Choroid plexus epithelial cell (primary cell): Measurements from ENCODE around the gene RIMS3.

Experiments
- DNase-seq: peaks from one replicate; pipeline ENCODE4 v3.0.0-alpha.2; 2010; ENCODE audit warnings: low read depth
- H3K4me3 ChIP-seq: 2 replicates; pipeline ENCODE4 v1.5.1; 2011; ENCODE audit warnings: low read depth, mild to moderate bottlenecking, control low read depth, low read length, moderate library complexity
- TF ChIP-seq, protein P1 (sequence below): conservative IDR thresholded peaks from 2 replicates; pipeline ENCODE4 v1.5.1; 2011; ENCODE audit warnings: low read depth, mild to moderate bottlenecking, control low read depth, inconsistent platforms, low read length, moderate library complexity

Gene RIMS3

GRCh38 chr1:40610156-40610555 lies 55.3 kb downstream of the RIMS3 start:
- H3K4me3 ChIP-seq, result no peak overlapping the region
- TF ChIP-seq, protein P1, sequence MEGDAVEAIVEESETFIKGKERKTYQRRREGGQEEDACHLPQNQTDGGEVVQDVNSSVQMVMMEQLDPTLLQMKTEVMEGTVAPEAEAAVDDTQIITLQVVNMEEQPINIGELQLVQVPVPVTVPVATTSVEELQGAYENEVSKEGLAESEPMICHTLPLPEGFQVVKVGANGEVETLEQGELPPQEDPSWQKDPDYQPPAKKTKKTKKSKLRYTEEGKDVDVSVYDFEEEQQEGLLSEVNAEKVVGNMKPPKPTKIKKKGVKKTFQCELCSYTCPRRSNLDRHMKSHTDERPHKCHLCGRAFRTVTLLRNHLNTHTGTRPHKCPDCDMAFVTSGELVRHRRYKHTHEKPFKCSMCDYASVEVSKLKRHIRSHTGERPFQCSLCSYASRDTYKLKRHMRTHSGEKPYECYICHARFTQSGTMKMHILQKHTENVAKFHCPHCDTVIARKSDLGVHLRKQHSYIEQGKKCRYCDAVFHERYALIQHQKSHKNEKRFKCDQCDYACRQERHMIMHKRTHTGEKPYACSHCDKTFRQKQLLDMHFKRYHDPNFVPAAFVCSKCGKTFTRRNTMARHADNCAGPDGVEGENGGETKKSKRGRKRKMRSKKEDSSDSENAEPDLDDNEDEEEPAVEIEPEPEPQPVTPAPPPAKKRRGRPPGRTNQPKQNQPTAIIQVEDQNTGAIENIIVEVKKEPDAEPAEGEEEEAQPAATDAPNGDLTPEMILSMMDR, result no peak
- no peak for DNase-seq

DNA sequence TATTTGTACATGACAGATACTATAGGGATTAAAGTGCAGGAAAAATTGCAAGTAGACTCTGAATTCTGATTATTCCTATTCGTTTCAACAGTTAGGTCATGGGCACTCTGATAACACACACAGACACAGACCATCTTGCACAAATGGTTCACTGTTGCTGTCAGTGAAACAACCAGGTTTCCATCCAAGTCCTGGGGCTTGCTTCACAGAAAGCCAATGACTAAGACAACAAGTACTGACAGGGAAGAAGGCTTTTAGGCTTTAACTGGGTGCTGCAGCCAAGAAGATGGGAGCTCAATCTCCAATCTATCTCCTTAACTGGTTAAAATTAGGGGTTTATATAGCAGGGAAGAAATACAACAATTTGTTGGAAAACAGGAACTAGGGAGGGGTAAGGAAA lies 57.6 kb downstream of the RIMS3 start:
- TF ChIP-seq, protein P1, result no peak
- DNase-seq, result no peak

DNA sequence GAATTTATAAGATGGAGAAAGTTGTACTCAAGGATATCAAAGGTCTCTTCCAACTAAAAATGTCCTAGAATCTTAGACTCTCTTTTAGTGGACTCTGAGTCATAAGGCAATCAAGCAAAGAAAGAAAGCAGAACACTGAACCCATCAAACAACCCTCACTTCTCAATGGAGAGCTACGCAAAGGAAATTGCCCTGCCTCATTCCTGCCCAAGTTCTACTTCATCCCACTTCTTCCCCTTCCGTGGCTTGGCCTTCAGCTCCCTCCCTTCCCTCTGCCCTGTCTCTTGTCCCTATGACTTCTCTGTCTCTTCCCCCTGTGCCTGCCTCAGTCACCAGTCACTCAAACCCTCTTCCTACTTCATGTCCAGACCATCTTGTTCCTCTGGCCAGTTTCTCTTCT lies 58.5 kb downstream of the RIMS3 start:
- TF ChIP-seq, protein P1, result no peak
- H3K4me3 ChIP-seq, result no peak overlapping the region
- no peak for DNase-seq

More for the DNA sequence above, 57.6 kb downstream of the RIMS3 start:
- H3K4me3 ChIP-seq, result no peak overlapping the region

- no peak overlapping the region for H3K4me3 ChIP-seq
- DNase-seq, result no peak
- TF ChIP-seq, protein P1, result no peak
Observed at GRCh38 chr1:40606194-40606593, 59.3 kb downstream of the RIMS3 start.

GRCh38 chr1:40599926-40600325 lies 65.6 kb downstream of the RIMS3 start:
- no peak overlapping the region for H3K4me3 ChIP-seq
- DNase-seq, result no peak
- TF ChIP-seq, protein P1, result no peak

DNA sequence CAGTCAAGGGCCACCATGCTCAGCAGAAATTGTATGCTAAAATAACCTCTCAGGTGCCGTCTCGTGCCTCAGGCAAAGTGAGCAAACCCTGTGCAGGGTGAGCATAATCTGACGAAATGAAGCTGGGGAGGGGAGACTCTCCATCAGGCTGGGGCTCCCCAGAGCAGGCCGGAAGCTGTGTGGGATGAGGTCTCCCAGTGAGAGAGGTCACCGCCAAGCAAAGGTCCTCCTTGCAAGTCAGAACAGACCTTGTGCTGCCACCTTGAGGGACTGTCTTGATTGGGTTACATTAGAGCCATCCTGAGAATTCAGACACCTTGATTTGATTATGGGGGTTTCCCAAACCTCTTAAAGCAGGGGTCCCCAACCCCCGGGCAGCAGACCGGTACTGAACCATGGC lies 69.9 kb downstream of the RIMS3 start:
- TF ChIP-seq, protein P1, result no peak
- DNase-seq, result no peak
- no peak overlapping the region for H3K4me3 ChIP-seq

GRCh38 chr1:40594187-40594531 lies 71.3 kb downstream of the RIMS3 start:
- TF ChIP-seq, protein P1, result no peak
- no peak for DNase-seq
- H3K4me3 ChIP-seq, result no peak overlapping the region
